GM19025 (cell line): ENCODE data around the gene PKD2L2.
"Not testable (repeated sequence)": the region's sequence is repeated elsewhere in the genome, so short reads cannot be mapped to it uniquely, and the experiment has no call there.

Source experiments
- ATAC-seq: cut with Tn5 transposase; IDR thresholded peaks from one replicate; pipeline ENCODE4 v1.9.1; 2021; ENCODE audit warnings: mild to moderate bottlenecking, low read depth, moderate library complexity; ENCODE audit not compliant: unreplicated experiment

Gene PKD2L2

DNA sequence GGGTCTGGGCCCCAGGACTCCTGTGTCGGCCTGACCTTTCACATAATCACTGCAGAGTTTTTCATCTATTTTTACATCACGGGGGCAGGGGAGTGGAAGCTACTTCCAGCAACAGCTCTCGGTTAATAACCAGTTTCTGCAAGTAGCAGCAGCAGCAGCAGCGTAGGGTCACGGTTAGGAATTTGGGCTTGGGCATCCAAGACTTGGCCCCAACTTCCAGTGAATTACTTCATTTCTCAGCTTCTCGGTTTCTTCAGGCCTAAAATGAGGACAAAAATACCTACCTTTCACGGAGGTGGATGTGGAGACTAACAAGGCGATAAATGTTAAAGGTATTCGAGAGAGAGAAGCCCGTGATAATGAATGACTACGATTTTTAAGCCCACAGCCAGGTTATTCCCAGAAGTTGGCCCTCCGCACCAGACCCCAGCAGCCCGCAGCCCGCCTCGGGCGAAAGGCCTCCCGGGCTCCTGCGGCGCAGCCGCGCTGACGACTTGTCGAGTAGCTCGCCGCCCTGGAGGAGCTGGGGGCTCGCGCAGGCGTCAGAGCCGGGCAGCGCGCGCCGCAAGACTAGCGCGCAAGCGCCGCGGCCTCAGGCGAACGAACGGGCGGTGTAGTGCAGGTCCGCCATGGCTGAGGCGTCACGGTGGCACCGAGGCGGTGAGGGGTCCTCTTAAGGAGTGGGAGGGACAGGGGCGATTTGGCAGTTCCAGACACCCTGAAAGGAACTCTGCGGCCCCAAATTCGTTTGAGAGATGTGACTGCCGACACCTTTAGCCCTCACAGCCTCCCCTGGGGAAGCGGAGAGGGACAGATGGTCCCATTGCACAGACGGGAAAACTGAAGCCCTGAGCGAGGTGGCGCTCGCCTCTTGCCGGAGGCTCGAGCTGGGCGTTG, at the start of gene PKD2L2:
TSS of gene PKD2L2 (plus strand) at position 595 of the 897 bp plus-strand sequence. CDS start at position 630, 35 bp downstream.
- peak; percentile 96 for ATAC-seq

GRCh38 chr5:137842296-137842695, 47.0 kb upstream of the PKD2L2 start:
- ATAC-seq: no peak

GRCh38 chr5:137843676-137844299, 45.5 kb upstream of the PKD2L2 start:
- no peak for ATAC-seq

DNA sequence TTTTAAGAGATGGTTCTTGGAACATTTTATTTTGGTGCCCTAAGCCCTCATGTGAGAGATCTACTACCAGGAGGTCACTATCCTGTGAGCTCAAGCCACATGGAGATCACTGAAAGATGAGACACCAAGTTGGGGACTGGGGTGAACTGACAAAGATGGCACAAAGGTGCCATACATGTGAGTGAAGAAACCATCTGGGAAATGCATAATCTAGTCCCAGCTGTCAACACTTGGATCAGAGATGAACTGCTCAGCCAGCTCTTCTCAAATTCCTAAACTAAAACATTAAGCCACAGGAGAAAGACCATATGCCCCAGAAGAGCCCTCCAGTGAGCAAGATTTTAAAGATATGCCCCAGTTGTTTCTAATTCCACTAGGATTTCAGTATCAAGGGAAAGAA, 43.8 kb upstream of the PKD2L2 start:
- no peak for ATAC-seq

DNA sequence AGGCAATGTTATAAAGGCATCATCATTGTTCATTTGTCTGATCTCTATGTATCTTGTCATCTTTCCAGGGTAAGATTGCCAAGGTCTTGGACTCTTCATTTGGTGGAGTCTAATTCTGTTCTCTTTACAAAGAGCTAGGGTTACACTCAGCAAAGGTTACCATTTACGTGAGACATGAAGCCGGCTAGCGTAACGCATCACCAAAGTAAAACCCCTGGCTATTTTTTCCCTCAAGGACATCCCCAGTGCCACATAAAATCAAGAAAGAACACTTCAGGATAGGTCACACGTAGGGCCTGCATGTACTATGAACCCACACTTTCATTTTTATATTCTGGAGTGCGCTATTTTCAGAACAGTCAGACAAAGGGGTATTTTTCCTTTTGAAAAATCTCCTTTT, 41.6 kb upstream of the PKD2L2 start:
- no peak for ATAC-seq

DNA sequence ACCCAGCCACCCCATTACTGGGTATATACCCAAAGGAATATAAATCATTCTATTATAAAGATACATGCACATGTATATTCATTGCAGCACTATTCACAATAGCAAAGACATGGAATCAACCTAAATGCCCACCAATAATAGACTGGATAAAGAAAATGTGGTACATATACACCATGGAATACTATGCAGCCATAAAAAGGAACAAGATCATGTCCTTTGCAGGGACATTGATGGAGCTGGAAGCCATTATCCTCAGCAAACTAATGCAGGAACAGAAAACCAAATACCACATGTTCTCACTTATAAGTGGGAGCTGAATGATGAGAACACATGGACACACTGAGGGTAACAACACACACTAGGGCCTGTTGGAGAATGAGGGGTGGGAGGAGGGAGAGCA, 36.1 kb upstream of the PKD2L2 start:
- ATAC-seq: not testable (repeated sequence)

GRCh38 chr5:137856201-137856600, 33.1 kb upstream of the PKD2L2 start:
- no peak for ATAC-seq

- ATAC-seq: no peak
These were observed 32.1 kb upstream of the PKD2L2 start for GRCh38 chr5:137856916-137857862.

DNA sequence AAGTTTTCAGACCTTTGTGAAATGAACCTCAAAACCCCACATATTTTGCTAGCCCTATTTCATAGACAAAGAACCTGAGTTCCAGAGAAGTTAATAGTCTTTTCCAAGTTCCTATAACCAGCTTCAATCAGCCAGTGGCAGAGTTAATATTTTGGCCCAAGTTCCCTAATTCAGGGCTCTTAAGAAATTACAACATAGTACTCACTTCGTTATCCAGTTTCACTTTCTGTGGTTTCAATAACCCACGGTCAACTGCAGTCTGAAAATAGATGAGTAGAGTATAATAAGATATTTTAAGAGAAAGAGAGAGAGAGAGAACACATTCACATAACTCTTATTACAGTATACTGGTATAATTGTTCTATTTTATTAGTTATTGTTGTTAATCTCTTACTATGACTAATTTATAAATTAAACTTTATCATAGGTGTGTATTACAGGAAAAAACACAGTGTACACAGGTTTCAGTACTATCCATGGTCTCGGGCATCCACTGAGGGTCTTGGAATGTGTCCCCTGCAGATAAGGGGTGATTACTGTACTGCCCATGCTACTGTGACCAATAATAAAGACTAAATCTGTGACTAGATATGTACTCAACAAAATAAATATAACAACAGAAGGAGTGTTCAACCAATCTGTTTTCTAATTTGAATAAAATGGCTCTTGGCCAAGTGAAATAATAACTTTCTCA, 30.9 kb upstream of the PKD2L2 start:
- peak; percentile 70 for ATAC-seq

DNA sequence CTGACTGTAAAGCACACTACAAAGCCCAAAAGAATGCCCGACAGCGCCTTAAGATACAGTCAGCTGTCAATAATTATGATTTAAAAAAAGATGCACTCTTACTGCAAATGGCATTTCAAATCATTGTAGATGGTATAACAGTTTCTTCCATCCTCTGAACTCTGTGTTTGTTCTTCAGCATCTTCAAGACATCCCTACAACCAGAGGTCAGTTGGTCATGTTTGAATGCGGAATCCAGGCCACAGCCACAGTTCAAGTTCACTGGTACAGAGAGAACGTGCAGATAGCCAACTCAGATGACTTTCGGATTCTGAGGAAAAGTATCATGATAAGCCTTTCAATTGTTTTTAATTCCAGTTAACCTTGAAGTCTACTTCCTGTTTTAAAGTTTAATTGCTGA, 30.3 kb upstream of the PKD2L2 start:
- no peak for ATAC-seq

- no peak for ATAC-seq
These were observed 27.0 kb upstream of the PKD2L2 start for GRCh38 chr5:137862251-137862650.

- not testable (repeated sequence) for ATAC-seq
These were observed 25.6 kb upstream of the PKD2L2 start for GRCh38 chr5:137863653-137864052.

- no peak for ATAC-seq
These were observed 22.5 kb upstream of the PKD2L2 start for GRCh38 chr5:137866541-137867388.

- ATAC-seq: no peak
These were observed 21.6 kb upstream of the PKD2L2 start, which contains the start of gene MYOT for GRCh38 chr5:137867664-137868063. MYOT (plus strand) TSS chr5:137867860; CDS start chr5:137870652, 2,792 bp downstream.

DNA sequence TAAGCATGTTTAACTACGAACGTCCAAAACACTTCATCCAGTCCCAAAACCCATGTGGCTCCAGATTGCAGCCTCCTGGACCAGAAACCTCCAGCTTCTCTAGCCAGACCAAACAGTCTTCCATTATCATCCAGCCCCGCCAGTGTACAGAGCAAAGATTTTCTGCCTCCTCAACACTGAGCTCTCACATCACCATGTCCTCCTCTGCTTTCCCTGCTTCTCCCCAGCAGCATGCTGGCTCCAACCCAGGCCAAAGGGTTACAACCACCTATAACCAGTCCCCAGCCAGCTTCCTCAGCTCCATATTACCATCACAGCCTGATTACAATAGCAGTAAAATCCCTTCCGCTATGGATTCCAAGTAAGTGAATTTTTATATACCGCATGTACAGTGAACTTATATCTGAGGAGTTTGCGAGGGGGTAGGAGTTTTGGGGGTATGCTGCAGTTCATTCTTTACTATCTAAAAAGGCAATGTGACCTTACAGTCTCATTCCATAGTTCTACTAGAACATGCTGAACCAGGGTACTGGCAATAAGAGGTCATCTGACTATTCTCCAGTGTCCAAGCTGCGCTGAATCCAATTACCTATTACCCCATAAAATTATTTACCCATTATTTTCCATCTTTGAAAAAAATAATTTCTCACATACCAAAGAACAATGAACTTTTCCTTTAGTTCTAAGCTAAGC, 18.5 kb upstream of the PKD2L2 start:
- no peak for ATAC-seq

DNA sequence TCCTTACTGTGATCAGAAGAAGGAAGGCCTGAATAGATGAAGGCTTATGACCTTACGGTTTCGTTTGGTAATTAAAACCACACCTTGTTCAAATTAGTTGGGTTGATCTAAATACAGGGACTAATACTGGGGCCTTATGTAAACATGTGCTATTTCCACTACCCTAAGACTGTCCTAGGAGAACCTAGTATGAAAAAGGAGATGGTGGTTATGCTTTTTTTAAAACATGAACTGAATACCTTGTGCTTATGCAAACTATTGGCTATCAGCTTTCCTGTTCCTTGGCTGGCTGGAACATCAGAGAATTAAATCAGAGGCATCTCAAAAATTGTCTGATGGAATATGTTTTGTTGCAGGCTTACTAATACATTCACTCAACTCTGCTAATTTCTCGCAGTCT, 17.7 kb upstream of the PKD2L2 start:
- ATAC-seq: no peak

- ATAC-seq: no peak
These were observed 16.8 kb upstream of the PKD2L2 start for GRCh38 chr5:137872466-137872865.

- no peak for ATAC-seq
These were observed 13.2 kb upstream of the PKD2L2 start for GRCh38 chr5:137876101-137876500.

DNA sequence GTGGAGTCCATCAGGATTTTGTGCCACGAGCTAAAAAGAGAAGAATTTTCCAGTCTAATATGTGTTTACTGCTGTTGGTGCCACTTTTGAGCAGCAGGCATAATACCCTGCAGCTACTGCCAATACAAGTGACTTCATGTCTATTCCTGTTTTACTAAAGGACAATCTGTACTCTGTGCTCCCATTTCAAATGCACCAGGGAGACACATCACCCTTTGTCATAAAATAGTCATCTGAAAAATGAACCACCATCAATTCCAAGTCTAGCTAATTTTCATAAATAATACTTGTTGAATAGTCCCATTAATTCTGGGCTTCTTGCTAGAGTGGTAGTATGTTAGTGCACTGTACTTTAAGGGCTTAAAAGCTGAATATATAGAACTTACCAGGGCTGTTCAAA, 8.9 kb upstream of the PKD2L2 start:
- ATAC-seq: no peak
